HCEC 1CT (cell line): ENCODE data around the gene FOXK2.

Source experiments
- DNase-seq: peaks from one replicate; pipeline ENCODE4 v3.0.0-alpha.2; 2017

FOXK2 gene

GRCh38 chr17:82518826-82519810 lies at the start of gene FOXK2:
Gene FOXK2, plus strand, starts transcription at chr17:82519732. Its CDS starts 157 bp downstream, at chr17:82519889.
- peak; percentile 95 for DNase-seq

- no peak for DNase-seq
Measured at GRCh38 chr17:82470065-82470464, 49.5 kb upstream of the FOXK2 start.

DNA sequence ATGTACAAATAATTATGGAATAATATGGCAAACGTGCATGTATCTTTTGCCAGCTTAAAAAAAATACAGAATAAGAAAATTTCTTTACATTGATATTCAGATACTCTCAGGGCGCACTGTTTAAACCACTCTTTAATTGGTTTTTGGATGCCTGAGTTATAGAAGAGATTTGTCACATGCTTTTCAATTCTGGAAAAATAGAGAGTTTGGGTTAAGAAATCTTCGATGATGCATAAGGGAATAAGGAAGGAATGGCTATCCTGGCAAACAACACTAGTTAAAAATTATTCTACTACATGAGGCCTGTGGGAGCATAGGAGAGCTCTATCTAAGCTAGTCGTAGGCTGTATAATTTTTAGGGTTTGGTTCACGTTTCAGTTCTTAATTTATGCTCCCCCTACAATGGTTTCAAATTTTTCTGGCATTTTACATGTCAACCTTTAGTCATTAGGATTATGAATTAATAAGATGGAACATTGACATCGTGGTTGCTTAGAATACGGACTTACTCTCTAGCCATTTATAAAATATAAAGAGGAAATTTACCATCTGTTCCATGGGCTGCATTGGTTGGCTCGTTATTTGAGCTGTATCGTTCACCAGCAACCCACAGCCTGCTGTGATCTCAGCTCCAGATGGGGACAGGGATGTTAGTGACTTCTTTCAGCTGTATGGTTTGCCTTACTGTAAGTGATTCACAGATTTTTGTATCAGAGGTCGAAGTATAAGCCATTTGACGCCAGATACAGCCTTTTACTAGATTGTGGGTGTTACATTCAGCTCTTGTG lies 45.1 kb upstream of the FOXK2 start:
- DNase-seq = no peak

DNA sequence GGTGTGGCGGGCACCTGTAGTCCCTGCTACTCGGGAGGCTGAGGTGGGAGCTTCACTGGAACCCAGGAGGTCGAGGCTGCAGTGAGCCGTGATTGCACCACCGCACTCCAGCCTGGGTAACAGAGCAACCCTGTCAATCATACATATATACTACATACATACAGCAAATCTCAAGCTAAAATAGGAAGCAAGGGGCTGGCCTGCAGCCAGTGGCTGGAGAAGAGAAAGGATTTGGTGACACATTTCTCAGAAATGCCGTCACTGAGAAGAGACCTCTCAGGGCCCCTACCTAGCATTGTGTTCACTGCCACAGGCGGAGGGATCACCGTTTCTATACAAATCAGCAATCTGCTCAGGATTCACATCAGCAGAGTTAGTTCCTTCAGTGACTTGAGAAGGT lies 44.1 kb upstream of the FOXK2 start:
- no peak for DNase-seq

- no peak for DNase-seq
Measured at GRCh38 chr17:82477934-82478333, 41.6 kb upstream of the FOXK2 start.

DNA sequence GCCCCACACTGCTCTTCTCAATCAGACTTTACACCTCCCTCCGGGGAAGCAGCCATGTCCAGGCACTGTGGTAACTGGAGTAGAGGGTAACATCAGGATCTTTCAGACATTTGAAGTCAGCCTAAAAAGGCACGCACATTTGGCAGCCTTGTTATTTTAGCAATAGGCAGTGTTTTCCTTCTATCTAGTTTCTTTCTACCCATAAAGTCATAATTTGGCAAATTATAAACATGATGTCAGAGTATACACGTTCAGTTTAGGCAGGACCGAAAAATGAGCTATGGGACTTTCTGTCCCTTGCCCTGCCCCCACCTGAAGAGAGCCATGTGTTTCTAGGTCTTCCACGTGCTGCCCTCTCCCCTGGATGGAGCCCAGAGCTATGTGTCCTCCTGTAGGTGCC lies 39.9 kb upstream of the FOXK2 start:
- DNase-seq = no peak

DNA sequence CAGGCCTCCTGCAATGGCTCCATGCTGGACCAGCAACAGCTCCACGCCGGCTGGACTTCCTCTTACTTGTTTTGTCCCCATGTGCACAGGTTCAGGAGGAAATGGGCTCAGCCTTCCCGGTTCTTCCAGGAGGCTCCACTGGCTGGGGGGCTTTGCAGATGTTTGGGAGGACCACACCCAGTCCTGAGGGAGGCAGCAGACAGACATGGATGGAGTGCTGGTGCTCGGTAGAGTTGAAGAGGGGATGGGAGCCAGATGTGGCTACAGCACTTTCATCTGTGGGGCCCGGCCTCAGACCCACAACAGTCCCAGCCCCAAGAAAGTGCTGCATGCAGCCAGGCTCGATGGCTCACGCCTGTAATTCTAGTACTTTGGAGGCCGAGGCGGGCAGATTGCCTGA lies 39.2 kb upstream of the FOXK2 start:
- DNase-seq = no peak

GRCh38 chr17:82483204-82483660 lies 36.3 kb upstream of the FOXK2 start:
- no peak for DNase-seq

- DNase-seq = no peak
Measured at GRCh38 chr17:82483836-82484235, 35.7 kb upstream of the FOXK2 start.

DNA sequence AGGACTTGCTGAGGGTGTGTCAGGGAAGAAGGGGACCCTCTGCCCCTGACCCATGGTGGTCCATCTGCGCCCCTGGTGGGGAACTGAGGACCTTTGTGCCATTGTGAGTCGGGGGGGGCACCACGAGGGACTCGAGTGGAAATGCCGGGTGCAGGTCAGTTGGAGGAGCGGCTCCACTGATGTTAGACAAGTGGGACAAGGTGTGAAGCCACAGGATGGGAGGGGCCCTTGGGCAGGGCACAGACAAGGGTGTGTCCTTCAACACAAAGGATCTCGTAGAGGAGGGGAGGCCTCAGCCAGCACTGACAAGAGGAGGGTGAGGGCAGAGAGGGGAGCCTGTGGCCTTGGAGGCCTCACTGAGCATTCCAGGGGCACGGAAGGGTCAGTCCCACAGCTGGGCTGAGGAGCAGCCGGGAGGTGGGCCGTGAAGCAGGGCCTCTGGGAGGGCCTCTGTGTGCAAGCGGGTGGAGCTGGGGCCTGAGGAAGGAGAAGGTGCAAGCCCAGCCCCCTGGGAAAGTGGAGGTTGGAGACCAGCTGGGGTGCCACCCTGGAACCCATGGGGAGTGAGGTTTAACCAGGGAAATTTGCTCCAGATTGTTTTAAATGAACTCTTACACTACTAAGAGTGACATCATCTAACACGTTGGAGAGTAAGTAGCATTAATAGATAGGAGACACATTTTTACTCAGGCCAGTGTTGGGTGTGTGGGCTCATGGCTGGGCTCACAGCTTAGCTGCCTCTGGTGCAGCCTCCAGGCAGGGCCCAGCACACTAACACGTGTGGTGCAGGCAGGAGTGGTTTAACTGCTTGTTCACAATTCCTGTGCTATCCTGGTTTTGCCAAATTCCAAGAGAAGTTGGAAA lies 33.1 kb upstream of the FOXK2 start:
- no peak for DNase-seq

- DNase-seq = no peak
Measured at GRCh38 chr17:82487910-82488309, 31.6 kb upstream of the FOXK2 start.

- no peak for DNase-seq
Measured at GRCh38 chr17:82489117-82489516, 30.4 kb upstream of the FOXK2 start.

DNA sequence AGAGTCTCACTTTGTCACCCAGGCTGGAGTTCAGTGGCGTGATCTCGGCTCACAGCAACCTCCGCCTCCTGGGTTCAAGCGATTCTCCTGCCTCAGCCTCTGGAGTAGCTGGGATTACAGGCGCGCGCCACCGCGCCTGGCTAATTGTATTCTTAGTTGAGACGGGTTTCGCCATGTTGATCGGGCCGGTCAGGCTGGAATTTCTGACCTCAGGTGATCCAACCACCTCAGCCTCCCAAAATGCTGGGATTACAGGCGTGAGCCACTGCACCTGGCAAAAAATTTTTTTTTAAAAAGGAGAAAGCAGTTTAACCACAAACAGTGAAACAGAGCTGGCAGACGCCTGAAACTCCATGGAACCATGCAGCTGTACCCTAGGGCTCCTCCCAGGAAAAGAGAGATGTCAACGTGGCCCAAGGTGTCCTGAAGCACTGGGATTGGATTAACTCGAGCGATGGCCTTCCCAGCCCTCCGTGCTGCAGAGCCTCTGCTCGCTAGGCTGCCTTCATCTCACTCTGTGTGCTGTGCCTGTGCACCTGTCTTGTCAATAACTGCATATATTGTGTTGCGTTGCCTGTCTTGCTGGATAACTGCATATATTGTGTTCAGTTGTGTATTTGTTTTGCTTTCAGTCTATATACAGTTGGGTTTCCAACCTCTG lies 29.6 kb upstream of the FOXK2 start:
- no peak for DNase-seq

- DNase-seq = no peak
Measured at GRCh38 chr17:82490512-82491195, 28.9 kb upstream of the FOXK2 start.

GRCh38 chr17:82491196-82491530 lies 28.4 kb upstream of the FOXK2 start:
- DNase-seq = no peak

DNA sequence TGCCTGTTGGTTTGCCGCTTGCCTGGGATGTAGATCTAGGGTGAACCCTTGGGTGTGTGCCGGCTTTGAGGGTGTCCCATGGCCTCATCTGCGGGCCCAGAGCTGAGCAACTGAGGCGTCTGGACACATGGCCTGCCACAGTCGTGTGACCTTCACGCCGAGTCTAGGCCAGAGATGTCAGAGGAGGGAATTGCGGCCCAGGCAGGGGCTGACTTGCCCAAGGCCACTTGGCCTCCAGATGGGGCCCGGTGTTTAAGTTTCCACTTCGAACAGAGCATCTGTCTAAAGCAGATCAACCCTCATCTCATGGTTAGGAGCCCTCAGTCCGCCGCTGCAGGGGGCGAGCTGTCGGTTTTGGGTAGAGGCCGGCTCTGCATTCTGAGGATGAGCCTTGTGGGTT lies 28.0 kb upstream of the FOXK2 start:
- no peak for DNase-seq

DNA sequence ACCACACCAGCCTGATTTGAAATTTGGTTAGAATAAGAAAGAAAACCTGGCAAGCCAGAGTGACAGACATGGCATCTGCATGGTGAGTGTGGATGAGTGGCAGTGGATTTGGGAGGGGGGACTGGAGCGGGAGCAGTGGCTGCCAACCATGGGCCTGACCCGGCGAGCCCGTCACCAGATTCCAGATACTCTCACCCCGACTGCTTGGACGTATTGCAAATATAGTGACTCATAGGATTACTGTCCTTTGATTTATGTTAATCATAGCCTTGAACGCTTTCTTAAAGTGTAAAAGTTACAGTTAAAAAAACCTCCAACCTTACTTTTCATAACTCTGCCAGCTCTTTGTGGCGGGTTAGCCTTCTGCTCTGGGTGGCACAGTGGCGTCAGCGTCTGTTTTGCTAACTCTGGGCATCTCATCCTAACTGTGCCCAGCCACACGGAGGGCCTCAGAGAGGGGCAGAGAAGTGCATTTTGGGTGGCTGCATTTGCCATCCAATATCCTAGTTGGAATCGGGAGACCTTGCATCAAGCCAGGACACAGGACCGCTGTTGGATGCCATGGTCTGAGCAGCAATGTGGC lies 26.8 kb upstream of the FOXK2 start:
- DNase-seq = peak; percentile 89

- DNase-seq = peak; percentile 14
Measured at GRCh38 chr17:82493226-82493781, 26.2 kb upstream of the FOXK2 start.

GRCh38 chr17:82494236-82495055 lies 25.1 kb upstream of the FOXK2 start:
- peak; percentile 97 for DNase-seq
